ENCODE data around the gene ULK1.
A peak's percentile ranks its signal among the peaks of the same experiment; 100 is the strongest.

The ULK1 gene

GRCh38 chr12:131897276-131897675 is 2.9 kb downstream of the ULK1 start:
- peak overlapping the region; percentile 54 for H3K9ac ChIP-seq (ENCODE audit: low read depth, low read length)
- H3K4me3 ChIP-seq (ENCODE audit: low read depth, low read length), result no peak overlapping the region
- peaks cover 8% of the 10 kb centered on the region for H3K36me3 ChIP-seq (ENCODE audit: control insufficient read depth, insufficient read depth, low read length)
- H3K27me3 ChIP-seq (ENCODE audit: control insufficient read depth, insufficient read depth, low read length), result no peaks in the 10 kb centered on the region
- no peaks in the 10 kb centered on the region for H3K4me1 ChIP-seq (ENCODE audit: control insufficient read depth, insufficient read depth, low read length)
- no peaks in the 10 kb centered on the region for H3K9me3 ChIP-seq (ENCODE audit: control insufficient read depth, insufficient read depth, low read length)

GRCh38 chr12:131897875-131898274 is 3.5 kb downstream of the ULK1 start:
- H3K4me1 ChIP-seq (ENCODE audit: control insufficient read depth, insufficient read depth, low read length), result no peaks in the 10 kb centered on the region
- no peak overlapping the region for H3K4me3 ChIP-seq (ENCODE audit: low read depth, low read length)
- peaks cover 11% of the 10 kb centered on the region for H3K36me3 ChIP-seq (ENCODE audit: control insufficient read depth, insufficient read depth, low read length)
- H3K27me3 ChIP-seq (ENCODE audit: control insufficient read depth, insufficient read depth, low read length), result no peaks in the 10 kb centered on the region
- H3K9ac ChIP-seq (ENCODE audit: low read depth, low read length), result no peak overlapping the region
- H3K9me3 ChIP-seq (ENCODE audit: control insufficient read depth, insufficient read depth, low read length), result no peaks in the 10 kb centered on the region

GRCh38 chr12:131900397-131900796 is 6.0 kb downstream of the ULK1 start:
- H3K4me3 ChIP-seq (ENCODE audit: low read depth, low read length), result no peak overlapping the region
- H3K36me3 ChIP-seq (ENCODE audit: control insufficient read depth, insufficient read depth, low read length), result peaks cover 15% of the 10 kb centered on the region
- no peak overlapping the region for H3K9ac ChIP-seq (ENCODE audit: low read depth, low read length)
- no peaks in the 10 kb centered on the region for H3K4me1 ChIP-seq (ENCODE audit: control insufficient read depth, insufficient read depth, low read length)
- no peaks in the 10 kb centered on the region for H3K9me3 ChIP-seq (ENCODE audit: control insufficient read depth, insufficient read depth, low read length)
- no peaks in the 10 kb centered on the region for H3K27me3 ChIP-seq (ENCODE audit: control insufficient read depth, insufficient read depth, low read length)

- Histone ChIP-seq H3K36me3 (ENCODE audit: control insufficient read depth, insufficient read depth, low read length) (peaks cover 16% of the 10 kb centered on the region), H3K27me3 (ENCODE audit: control insufficient read depth, insufficient read depth, low read length) (no peaks in the 10 kb centered on the region), H3K9ac (ENCODE audit: low read depth, low read length) (no peak overlapping the region), H3K9me3 (ENCODE audit: control insufficient read depth, insufficient read depth, low read length) (no peaks in the 10 kb centered on the region), H3K4me3 (ENCODE audit: low read depth, low read length) (no peak overlapping the region), H3K4me1 (ENCODE audit: control insufficient read depth, insufficient read depth, low read length) (no peaks in the 10 kb centered on the region)
Observed at GRCh38 chr12:131901431-131902331, 7.3 kb downstream of the ULK1 start.

- Histone ChIP-seq H3K9me3 (ENCODE audit: control insufficient read depth, insufficient read depth, low read length) (no peaks in the 10 kb centered on the region), H3K9ac (ENCODE audit: low read depth, low read length) (peak overlapping the region; percentile 8), H3K27me3 (ENCODE audit: control insufficient read depth, insufficient read depth, low read length) (no peaks in the 10 kb centered on the region), H3K4me1 (ENCODE audit: control insufficient read depth, insufficient read depth, low read length) (no peaks in the 10 kb centered on the region), H3K4me3 (ENCODE audit: low read depth, low read length) (no peak overlapping the region), H3K36me3 (ENCODE audit: control insufficient read depth, insufficient read depth, low read length) (peaks cover 14% of the 10 kb centered on the region)
Observed at GRCh38 chr12:131902332-131903241, 8.2 kb downstream of the ULK1 start.

DNA sequence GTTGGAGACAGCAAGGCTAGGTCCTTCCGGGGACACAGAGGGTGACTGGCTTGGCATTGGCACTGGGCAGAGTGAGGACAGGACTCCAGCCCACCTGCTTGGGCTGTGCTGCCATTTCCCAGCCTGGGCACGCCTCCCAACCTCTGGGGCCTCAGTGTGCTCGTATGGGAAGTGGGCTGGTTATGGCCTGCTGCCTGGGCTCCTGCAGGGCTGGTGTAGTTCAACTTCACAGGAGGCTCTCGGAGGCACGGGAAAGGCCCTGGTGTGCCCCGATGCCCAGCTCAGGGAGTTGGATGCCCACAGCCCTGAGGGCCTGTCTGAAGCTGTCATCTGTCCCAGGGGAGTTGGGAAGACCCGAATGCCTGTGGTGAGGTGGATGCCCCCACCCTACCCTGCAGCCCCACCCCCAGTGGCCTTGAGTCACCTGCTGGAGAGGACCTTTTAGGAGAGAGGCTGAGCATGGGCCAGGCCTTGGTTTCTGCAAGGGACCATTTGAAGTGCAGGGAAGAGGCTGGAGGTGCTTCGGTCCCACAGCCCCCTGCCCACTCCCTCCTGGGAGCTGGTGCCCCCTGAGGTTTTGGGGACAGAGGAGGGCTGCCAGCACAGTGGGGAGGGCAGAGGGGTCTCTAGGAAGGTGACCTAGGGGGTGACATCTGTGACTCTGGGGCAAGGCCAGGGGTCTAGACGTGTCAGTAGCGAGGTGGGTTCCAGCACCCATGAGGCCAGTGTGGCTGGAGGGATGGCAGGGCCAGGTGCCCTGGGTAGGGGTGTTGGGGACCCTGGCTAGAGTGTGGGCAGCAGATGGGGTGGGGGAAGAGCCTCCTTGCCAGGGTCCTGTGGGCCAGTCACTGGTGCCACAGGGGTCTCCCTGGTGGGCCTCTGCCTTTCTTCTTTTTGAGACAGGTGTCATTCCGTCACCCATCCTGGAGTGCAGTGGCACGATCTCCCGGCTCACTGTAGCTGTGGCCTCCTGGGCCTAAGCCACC is 9.1 kb downstream of the ULK1 start:
- H3K9ac ChIP-seq (ENCODE audit: low read depth, low read length), result peak overlapping the region; percentile 47
- no peak overlapping the region for H3K4me3 ChIP-seq (ENCODE audit: low read depth, low read length)
- H3K9me3 ChIP-seq (ENCODE audit: control insufficient read depth, insufficient read depth, low read length), result no peaks in the 10 kb centered on the region

DNA sequence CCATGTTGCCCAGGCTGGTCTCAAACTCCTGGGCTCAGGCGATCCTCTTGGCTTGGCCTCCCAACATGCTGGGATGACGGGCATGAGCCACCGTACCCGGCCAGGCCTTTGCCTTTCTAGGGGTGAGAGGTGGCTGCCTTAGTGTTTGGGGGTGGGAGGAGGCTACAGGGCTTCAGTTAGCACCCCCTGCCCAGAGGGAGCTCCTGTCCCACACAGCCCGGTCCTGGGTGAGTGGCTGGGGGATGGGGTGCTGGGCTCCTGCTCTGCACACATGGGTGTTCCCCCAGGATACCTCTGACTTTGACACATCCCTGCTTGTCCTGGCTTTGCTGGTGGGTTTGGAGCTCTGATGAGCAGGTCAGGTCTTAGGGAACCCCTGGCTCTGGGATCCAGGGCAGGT is 9.9 kb downstream of the ULK1 start:
- H3K4me1 ChIP-seq (ENCODE audit: control insufficient read depth, insufficient read depth, low read length), result no peaks in the 10 kb centered on the region
- no peaks in the 10 kb centered on the region for H3K9me3 ChIP-seq (ENCODE audit: control insufficient read depth, insufficient read depth, low read length)
- H3K27me3 ChIP-seq (ENCODE audit: control insufficient read depth, insufficient read depth, low read length), result no peaks in the 10 kb centered on the region
- H3K9ac ChIP-seq (ENCODE audit: low read depth, low read length), result no peak overlapping the region
- no peak overlapping the region for H3K4me3 ChIP-seq (ENCODE audit: low read depth, low read length)
- peaks cover 24% of the 10 kb centered on the region for H3K36me3 ChIP-seq (ENCODE audit: control insufficient read depth, insufficient read depth, low read length)

More for the DNA sequence above, 9.1 kb downstream of the ULK1 start:
- Histone ChIP-seq H3K27me3 (ENCODE audit: control insufficient read depth, insufficient read depth, low read length) (no peaks in the 10 kb centered on the region), H3K36me3 (ENCODE audit: control insufficient read depth, insufficient read depth, low read length) (peaks cover 16% of the 10 kb centered on the region), H3K4me1 (ENCODE audit: control insufficient read depth, insufficient read depth, low read length) (no peaks in the 10 kb centered on the region)

GRCh38 chr12:131905081-131905629 is 10.7 kb downstream of the ULK1 start:
- Histone ChIP-seq H3K4me1 (ENCODE audit: control insufficient read depth, insufficient read depth, low read length) (no peaks in the 10 kb centered on the region), H3K4me3 (ENCODE audit: low read depth, low read length) (no peak overlapping the region), H3K9me3 (ENCODE audit: control insufficient read depth, insufficient read depth, low read length) (no peaks in the 10 kb centered on the region), H3K9ac (ENCODE audit: low read depth, low read length) (no peak overlapping the region), H3K36me3 (ENCODE audit: control insufficient read depth, insufficient read depth, low read length) (peaks cover 32% of the 10 kb centered on the region), H3K27me3 (ENCODE audit: control insufficient read depth, insufficient read depth, low read length) (no peaks in the 10 kb centered on the region)

DNA sequence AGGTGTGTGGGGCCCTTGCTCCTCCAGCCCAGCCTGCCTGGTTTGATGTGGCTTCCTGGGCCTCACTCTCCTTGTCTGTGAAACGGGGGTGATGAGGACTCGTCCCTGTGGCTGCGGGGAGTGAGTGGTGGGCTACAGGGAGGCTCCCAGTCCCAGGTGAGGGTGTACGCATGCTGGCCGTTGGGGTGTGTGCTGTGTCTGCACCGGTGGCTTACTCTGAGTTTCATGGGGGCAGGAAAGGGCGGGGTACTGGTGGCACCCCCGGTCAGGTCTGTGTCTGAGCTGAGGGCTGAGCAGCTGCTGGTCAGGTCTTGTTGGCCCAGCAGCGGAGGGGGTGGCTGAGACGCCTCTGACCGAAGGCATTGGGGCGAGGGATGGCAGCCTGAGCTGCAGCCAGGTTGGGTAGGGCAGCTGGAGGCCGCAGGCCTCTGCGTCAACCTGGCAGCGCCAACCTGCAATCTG is 11.2 kb downstream of the ULK1 start:
- H3K4me3 ChIP-seq (ENCODE audit: low read depth, low read length), result no peak overlapping the region
- H3K9ac ChIP-seq (ENCODE audit: low read depth, low read length), result no peak overlapping the region
- H3K4me1 ChIP-seq (ENCODE audit: control insufficient read depth, insufficient read depth, low read length), result no peaks in the 10 kb centered on the region
- peaks cover 37% of the 10 kb centered on the region for H3K36me3 ChIP-seq (ENCODE audit: control insufficient read depth, insufficient read depth, low read length)
- H3K27me3 ChIP-seq (ENCODE audit: control insufficient read depth, insufficient read depth, low read length), result no peaks in the 10 kb centered on the region
- no peaks in the 10 kb centered on the region for H3K9me3 ChIP-seq (ENCODE audit: control insufficient read depth, insufficient read depth, low read length)

DNA sequence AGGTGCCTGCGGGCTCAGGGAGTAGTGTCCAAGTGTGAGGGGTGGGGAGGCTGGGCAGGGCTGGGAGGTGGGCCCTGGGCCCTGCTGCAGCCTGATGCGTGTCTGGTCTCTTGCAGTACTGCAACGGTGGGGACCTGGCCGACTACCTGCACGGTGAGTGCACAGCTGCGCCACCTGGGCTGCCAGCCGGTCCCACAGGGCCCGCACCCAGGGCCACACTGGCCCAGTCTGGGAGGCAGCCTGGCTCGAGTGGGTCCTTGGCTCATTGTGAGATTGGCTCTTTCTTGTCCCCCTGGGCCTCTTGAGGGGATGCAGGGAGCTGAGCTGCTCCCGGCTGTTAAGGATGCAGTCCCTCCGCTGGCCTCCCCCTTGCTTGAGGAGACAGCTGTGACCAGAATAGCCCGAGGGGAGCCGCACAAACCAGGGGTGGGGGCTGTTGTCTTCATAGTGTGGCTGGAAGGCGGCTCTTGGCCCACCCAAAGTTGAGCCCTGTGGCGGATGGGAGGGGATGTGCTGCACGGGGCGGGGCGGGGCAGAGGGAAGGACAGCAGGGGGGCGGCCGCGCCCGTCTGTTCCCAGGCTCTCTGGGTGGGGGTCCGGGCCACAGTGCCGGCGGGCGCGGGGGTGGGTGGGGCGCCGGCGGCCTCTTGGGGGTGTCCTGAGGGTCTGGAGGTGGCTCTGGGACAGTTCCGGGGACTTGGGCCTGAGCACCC is 13.1 kb downstream of the ULK1 start:
- Histone ChIP-seq H3K4me1 (ENCODE audit: control insufficient read depth, insufficient read depth, low read length) (no peaks in the 10 kb centered on the region), H3K27me3 (ENCODE audit: control insufficient read depth, insufficient read depth, low read length) (no peaks in the 10 kb centered on the region), H3K9ac (ENCODE audit: low read depth, low read length) (no peak overlapping the region), H3K9me3 (ENCODE audit: control insufficient read depth, insufficient read depth, low read length) (no peaks in the 10 kb centered on the region), H3K36me3 (ENCODE audit: control insufficient read depth, insufficient read depth, low read length) (peaks cover 50% of the 10 kb centered on the region), H3K4me3 (ENCODE audit: low read depth, low read length) (no peak overlapping the region)

Measured in iPS-15b (cell line).